Uterine smooth muscle cell (primary cell): Measurements from ENCODE around the gene VPS45. TPM values are rescaled to one million over a fixed set of nuclear protein-coding genes. Genes with fewer than 3 reads are reported as not detected.

ENCODE experiments used
- total RNA-seq: library from RNA; depleted of rRNA; stranded (reverse); fragments of >200 nt; gene quantifications from 2 replicates; pipeline ENCODE4 v1.2.3, GENCODE V29; 2014

Gene VPS45, protein sequence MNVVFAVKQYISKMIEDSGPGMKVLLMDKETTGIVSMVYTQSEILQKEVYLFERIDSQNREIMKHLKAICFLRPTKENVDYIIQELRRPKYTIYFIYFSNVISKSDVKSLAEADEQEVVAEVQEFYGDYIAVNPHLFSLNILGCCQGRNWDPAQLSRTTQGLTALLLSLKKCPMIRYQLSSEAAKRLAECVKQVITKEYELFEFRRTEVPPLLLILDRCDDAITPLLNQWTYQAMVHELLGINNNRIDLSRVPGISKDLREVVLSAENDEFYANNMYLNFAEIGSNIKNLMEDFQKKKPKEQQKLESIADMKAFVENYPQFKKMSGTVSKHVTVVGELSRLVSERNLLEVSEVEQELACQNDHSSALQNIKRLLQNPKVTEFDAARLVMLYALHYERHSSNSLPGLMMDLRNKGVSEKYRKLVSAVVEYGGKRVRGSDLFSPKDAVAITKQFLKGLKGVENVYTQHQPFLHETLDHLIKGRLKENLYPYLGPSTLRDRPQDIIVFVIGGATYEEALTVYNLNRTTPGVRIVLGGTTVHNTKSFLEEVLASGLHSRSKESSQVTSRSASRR
- 40.5 and 44.0 TPM in 2 replicates for total RNA-seq

GRCh38 chr1:150067184-150068108 lies at the start of gene VPS45:
VPS45 (plus strand) TSS chr1:150067776; CDS start chr1:150067858, 82 bp downstream.

DNA sequence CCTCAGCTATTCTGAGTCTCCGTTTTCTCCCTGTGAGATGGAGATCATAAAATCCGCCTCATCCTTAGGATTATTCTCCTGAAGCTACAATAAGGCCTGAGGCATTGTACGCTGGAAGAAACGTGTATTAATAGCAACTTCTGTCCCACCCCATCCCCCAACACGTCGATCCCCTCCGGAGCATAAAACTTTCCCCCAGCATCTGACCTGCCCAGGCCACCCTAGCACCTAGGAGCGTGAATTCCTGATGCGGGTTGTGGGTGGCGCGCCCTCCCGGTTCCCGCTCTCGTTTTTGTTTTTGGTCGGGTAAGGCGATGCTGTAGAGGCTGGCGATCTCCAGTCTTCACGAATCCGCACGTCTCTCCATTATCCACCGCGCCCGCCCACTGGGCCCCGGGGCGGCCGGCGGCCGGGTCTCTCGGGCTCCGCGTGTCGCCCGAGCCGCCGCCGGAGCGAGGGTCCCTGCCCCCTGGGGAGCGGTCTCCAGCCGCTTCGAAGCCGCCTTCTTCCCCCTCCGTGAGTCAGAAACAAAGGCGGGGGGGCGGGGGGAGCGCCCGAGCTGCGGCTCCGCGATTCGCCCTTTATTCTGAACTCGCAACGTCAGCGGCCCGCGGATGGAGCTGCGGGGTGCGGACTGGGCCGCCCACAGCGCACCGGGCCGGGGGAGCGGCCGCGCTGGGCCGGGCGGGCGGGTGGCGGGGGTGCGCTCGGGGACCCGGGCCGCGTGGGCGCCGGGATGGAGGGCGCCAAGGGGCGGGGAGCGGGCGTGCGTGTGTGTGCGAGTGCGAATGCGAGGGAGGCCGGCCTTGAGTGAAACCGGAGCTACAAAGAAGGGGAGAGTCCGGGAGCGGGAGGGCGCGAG lies 81.9 kb downstream of the VPS45 start, which contains the start of gene PLEKHO1:
TSS of gene PLEKHO1 (plus strand) at position 646 of the 862 bp plus-strand sequence. CDS start 342 bp downstream, outside the sequence.

Other genes with a start within 250 kb of the VPS45 start
- gene BOLA1, start 168.2 kb upstream of the VPS45 start, total RNA-seq, result 12.4 and 13.1 TPM in 2 replicates
- 23.2 and 39.7 TPM in 2 replicates for gene SV2A, start 149.9 kb upstream of the VPS45 start, total RNA-seq
- 5.9 and 11.5 TPM in 2 replicates for gene SF3B4, start 140.0 kb upstream of the VPS45 start, total RNA-seq
- 4.9 and 7.2 TPM in 2 replicates for gene MTMR11, start 130.9 kb upstream of the VPS45 start, total RNA-seq
- 22.7 and 26.1 TPM in 2 replicates for gene OTUD7B, start 57.0 kb upstream of the VPS45 start, total RNA-seq
- 66.5 and 69.4 TPM in 2 replicates for gene PLEKHO1, start 82.1 kb downstream of the VPS45 start, total RNA-seq
- 30.7 and 59.3 TPM in 2 replicates for gene ANP32E, start 168.3 kb downstream of the VPS45 start, total RNA-seq
- 0.11 TPM in 1 of 2 replicates, not detected in the other for gene CA14, start 190.0 kb downstream of the VPS45 start, total RNA-seq
- 84.4 and 94.4 TPM in 2 replicates for gene APH1A, start 201.2 kb downstream of the VPS45 start, total RNA-seq
- 10.3 and 20.5 TPM in 2 replicates for gene C1orf54, start 205.0 kb downstream of the VPS45 start, total RNA-seq
- 8.0 and 12.4 TPM in 2 replicates for gene CIART, start 214.8 kb downstream of the VPS45 start, total RNA-seq
- 51.4 and 56.4 TPM in 2 replicates for gene MRPS21, start 226.1 kb downstream of the VPS45 start, total RNA-seq